H9 (cell line): ENCODE data around the gene ZBTB8A. TPM values are rescaled to one million over a fixed set of nuclear protein-coding genes. Genes with fewer than 3 reads are reported as not detected.

ENCODE experiments used
- DNase-seq: peaks from one replicate; pipeline ENCODE4 v3.0.0-alpha.2; 2017
- H2AFZ ChIP-seq: one replicate; pipeline ENCODE4 v1.6.1; 2013; ENCODE audit warnings: mild to moderate bottlenecking, low read length, control low read depth, moderate library complexity
- H2AK5ac ChIP-seq: 2 replicates; pipeline ENCODE4 v1.6.1; 2013; ENCODE audit warnings: low read length, control low read depth, mixed read lengths; ENCODE audit not compliant: insufficient read length
- H2BK120ac ChIP-seq: one replicate; pipeline ENCODE4 v1.6.1; 2013; ENCODE audit warnings: low read depth, mild to moderate bottlenecking, low read length, control low read depth, inconsistent platforms; ENCODE audit not compliant: poor library complexity, severe bottlenecking
- H2BK12ac ChIP-seq: 2 replicates; pipeline ENCODE4 v1.6.1; 2013; ENCODE audit warnings: low read length, control low read depth, mixed read lengths, low read depth; ENCODE audit not compliant: insufficient read length
- H2BK15ac ChIP-seq: 2 replicates; pipeline ENCODE4 v1.6.1; 2013; ENCODE audit warnings: low read depth, low read length, control low read depth
- H2BK20ac ChIP-seq: one replicate; pipeline ENCODE4 v1.6.1; 2013; ENCODE audit warnings: low read depth, mild to moderate bottlenecking, low read length, control low read depth, inconsistent platforms; ENCODE audit not compliant: poor library complexity, severe bottlenecking
- H2BK5ac ChIP-seq: 2 replicates; pipeline ENCODE4 v1.6.1; 2013; ENCODE audit warnings: low read length, control low read depth, mixed read lengths; ENCODE audit not compliant: insufficient read length
- H3K14ac ChIP-seq: 2 replicates; pipeline ENCODE4 v1.6.1; 2013; ENCODE audit warnings: low read length, control low read depth; ENCODE audit not compliant: insufficient read depth
- H3K18ac ChIP-seq: 2 replicates; pipeline ENCODE4 v1.6.1; 2013; ENCODE audit warnings: low read depth, mild to moderate bottlenecking, mixed read lengths, low read length, control low read depth; ENCODE audit not compliant: insufficient read length
- H3K23ac ChIP-seq: 2 replicates; pipeline ENCODE4 v1.6.1; 2013; ENCODE audit warnings: low read length, control low read depth, mixed read lengths, low read depth; ENCODE audit not compliant: insufficient read length
- H3K23me2 ChIP-seq: 2 replicates; pipeline ENCODE4 v1.6.1; 2013; ENCODE audit warnings: low read depth, mild to moderate bottlenecking, mixed read lengths, low read length, control low read depth; ENCODE audit not compliant: insufficient read length, poor library complexity, severe bottlenecking
- H3K27ac ChIP-seq: 2 replicates; pipeline ENCODE4 v1.5.1; 2013; ENCODE audit warnings: low read length, control low read depth, mixed read lengths, low read depth; ENCODE audit not compliant: insufficient read length
- H3K27me3 ChIP-seq: 2 replicates; pipeline ENCODE4 v1.6.1; 2013; ENCODE audit warnings: low read length, control low read depth, inconsistent platforms; ENCODE audit not compliant: insufficient read depth
- H3K4ac ChIP-seq: 2 replicates; pipeline ENCODE4 v1.6.1; 2013; ENCODE audit warnings: low read depth, mild to moderate bottlenecking, control low read depth, inconsistent platforms, low read length, moderate library complexity
- H3K4me1 ChIP-seq: 2 replicates; pipeline ENCODE4 v1.6.1; 2013; ENCODE audit warnings: low read length, control low read depth, inconsistent platforms; ENCODE audit not compliant: insufficient read depth
- H3K4me2 ChIP-seq: 2 replicates; pipeline ENCODE4 v1.6.1; 2013; ENCODE audit warnings: low read length, control low read depth, mixed read lengths; ENCODE audit not compliant: insufficient read length, insufficient read depth
- H3K56ac ChIP-seq: 2 replicates; pipeline ENCODE4 v1.6.1; 2013; ENCODE audit warnings: low read depth, mild to moderate bottlenecking, mixed read lengths, low read length, control low read depth; ENCODE audit not compliant: insufficient read length
- H3K79me1 ChIP-seq: 2 replicates; pipeline ENCODE4 v1.6.1; 2013; ENCODE audit warnings: low read depth, mild to moderate bottlenecking, moderate library complexity, low read length, control low read depth, inconsistent platforms; ENCODE audit not compliant: insufficient read depth, poor library complexity, severe bottlenecking
- H3K79me2 ChIP-seq: 2 replicates; pipeline ENCODE4 v1.6.1; 2013; ENCODE audit warnings: low read length, control low read depth, inconsistent platforms; ENCODE audit not compliant: insufficient read depth
- H3K9ac ChIP-seq: 2 replicates; pipeline ENCODE4 v1.6.1; 2013; ENCODE audit warnings: low read length, control low read depth, mixed read lengths; ENCODE audit not compliant: insufficient read length; ENCODE audit errors: extremely low read depth
- H3K9me3 ChIP-seq: one replicate; pipeline ENCODE4 v1.6.1; 2013; ENCODE audit warnings: low read depth, low read length, inconsistent platforms; ENCODE audit not compliant: control insufficient read depth
- H3T11ph ChIP-seq: one replicate; pipeline ENCODE4 v1.6.1; 2013; ENCODE audit warnings: mild to moderate bottlenecking, low read length, control low read depth, inconsistent platforms
- H4K20me1 ChIP-seq: one replicate; pipeline ENCODE4 v1.6.1; 2013; ENCODE audit not compliant: control insufficient read depth, insufficient read length, insufficient read depth
- H4K5ac ChIP-seq: 2 replicates; pipeline ENCODE4 v1.6.1; 2013; ENCODE audit warnings: low read depth, mild to moderate bottlenecking, mixed read lengths, low read length, control low read depth; ENCODE audit not compliant: insufficient read length
- H4K8ac ChIP-seq: replicated peaks from 2 replicates; pipeline ENCODE4 v1.6.1; 2013; ENCODE audit warnings: low read length, control low read depth, mixed read lengths, low read depth; ENCODE audit not compliant: insufficient read length
- H4K91ac ChIP-seq: 2 replicates; pipeline ENCODE4 v1.6.1; 2013; ENCODE audit warnings: low read depth, mild to moderate bottlenecking, moderate library complexity, mixed read lengths, low read length, control low read depth; ENCODE audit not compliant: insufficient read length
- H3K27ac Mint-ChIP-seq, 3 experiments: 2 replicates in 2 of 3; 3 replicates in 1 of 3; pipeline ENCODE4 v1.8.0; 2020 to 2021; ENCODE audit warnings: mixed read lengths in 3 of 3, mild to moderate bottlenecking in 1 of 3, moderate library complexity in 1 of 3
- H3K27me3 Mint-ChIP-seq: 2 replicates; pipeline ENCODE4 v1.8.0; 2021; ENCODE audit warnings: low read depth, mild to moderate bottlenecking, moderate library complexity, mixed read lengths
- H3K36me3 Mint-ChIP-seq, 3 experiments: 2 replicates in 2 of 3; 3 replicates in 1 of 3; pipeline ENCODE4 v1.8.0; 2020 to 2021; ENCODE audit warnings: low read depth in 3 of 3, mixed read lengths in 3 of 3; ENCODE audit not compliant: insufficient read depth in 1 of 3
- H3K4me1 Mint-ChIP-seq, 2 experiments: 2 replicates each; pipeline ENCODE4 v1.8.0; 2020; ENCODE audit warnings: mixed read lengths in 2 of 2
- H3K4me3 Mint-ChIP-seq, 2 experiments: 2 replicates in 1 of 2; 3 replicates in 1 of 2; pipeline ENCODE4 v1.8.0; 2020 to 2021; ENCODE audit warnings: mild to moderate bottlenecking in 2 of 2, mixed read lengths in 2 of 2, moderate library complexity in 1 of 2
- H3K9me3 Mint-ChIP-seq, 2 experiments: 2 replicates in 1 of 2; 3 replicates in 1 of 2; pipeline ENCODE4 v1.8.0; 2020; ENCODE audit warnings: mild to moderate bottlenecking in 2 of 2, mixed read lengths in 2 of 2, moderate library complexity in 1 of 2
- WGBS: extraction: QIAGEN DNeasy Blood & Tissue Kit; methylation state at CpG from one replicate; pipeline ENCODE4 v1.1.7; 2013; ENCODE audit warnings: missing lambda C conversion rate, low lambda C conversion rate, mixed read lengths; ENCODE audit not compliant: insufficient read length; ENCODE audit errors: extremely low coverage; 5-methylcytosine and 5-hydroxymethylcytosine counted together
- total RNA-seq: library from RNA; stranded (reverse); gene quantifications from 2 replicates; pipeline ENCODE4 v1.2.1, GENCODE V29; 2021
- TF ChIP-seq, protein P1 (sequence below): fragments of 200-600 bp; sonication (generic); conservative IDR thresholded peaks from 3 replicates; pipeline ENCODE4 v1.8.0; 2021; ENCODE audit warnings: antibody characterized with exemption, mild to moderate bottlenecking

The ZBTB8A gene
- total RNA-seq, 1 experiment from 2014 or later = 11.3 TPM

- peak within 1 kb of the TSS; percentile 94 for H2BK120ac ChIP-seq
- H4K5ac ChIP-seq = peak within 1 kb of the TSS; percentile 93
- H3K18ac ChIP-seq = peak within 1 kb of the TSS; percentile 99
- TF ChIP-seq, protein P1, sequence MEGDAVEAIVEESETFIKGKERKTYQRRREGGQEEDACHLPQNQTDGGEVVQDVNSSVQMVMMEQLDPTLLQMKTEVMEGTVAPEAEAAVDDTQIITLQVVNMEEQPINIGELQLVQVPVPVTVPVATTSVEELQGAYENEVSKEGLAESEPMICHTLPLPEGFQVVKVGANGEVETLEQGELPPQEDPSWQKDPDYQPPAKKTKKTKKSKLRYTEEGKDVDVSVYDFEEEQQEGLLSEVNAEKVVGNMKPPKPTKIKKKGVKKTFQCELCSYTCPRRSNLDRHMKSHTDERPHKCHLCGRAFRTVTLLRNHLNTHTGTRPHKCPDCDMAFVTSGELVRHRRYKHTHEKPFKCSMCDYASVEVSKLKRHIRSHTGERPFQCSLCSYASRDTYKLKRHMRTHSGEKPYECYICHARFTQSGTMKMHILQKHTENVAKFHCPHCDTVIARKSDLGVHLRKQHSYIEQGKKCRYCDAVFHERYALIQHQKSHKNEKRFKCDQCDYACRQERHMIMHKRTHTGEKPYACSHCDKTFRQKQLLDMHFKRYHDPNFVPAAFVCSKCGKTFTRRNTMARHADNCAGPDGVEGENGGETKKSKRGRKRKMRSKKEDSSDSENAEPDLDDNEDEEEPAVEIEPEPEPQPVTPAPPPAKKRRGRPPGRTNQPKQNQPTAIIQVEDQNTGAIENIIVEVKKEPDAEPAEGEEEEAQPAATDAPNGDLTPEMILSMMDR = no peak
- H3K56ac ChIP-seq = peak within 1 kb of the TSS; percentile 76
- no peaks in the 10 kb centered on the region for H3K9me3 ChIP-seq
- H2BK15ac ChIP-seq = no peak within 1 kb of the TSS
- H3K4me2 ChIP-seq = peak within 1 kb of the TSS; percentile 66
- H3K9ac ChIP-seq = peak within 1 kb of the TSS; percentile 99
- H3K36me3 Mint-ChIP-seq = peaks cover 46 to 57% (median 53%) of the 10 kb centered on the region in 3 experiments
- peak within 1 kb of the TSS; percentile 99 for H3K4ac ChIP-seq
- H2AFZ ChIP-seq = no peak within 1 kb of the TSS
- DNase-seq = peak; percentile 89
- no peaks in the 10 kb centered on the region for H3K27me3 ChIP-seq
- peak within 1 kb of the TSS; percentile 50 for H2BK20ac ChIP-seq
- H3K9me3 Mint-ChIP-seq = peaks cover 0 to 5% of the 10 kb centered on the region in 2 experiments; a peak in 4 of 5 replicates
- H3K23me2 ChIP-seq = peaks cover 7% of the 10 kb centered on the region
- peaks cover 29% of the 10 kb centered on the region; the same call in 1 of the 2 replicates for H3K79me2 ChIP-seq
- H3K14ac ChIP-seq = peak within 1 kb of the TSS; percentile 100
- H4K8ac ChIP-seq = peak within 1 kb of the TSS; percentile 46
- H3K79me1 ChIP-seq = no peaks in the 10 kb centered on the region
- H3K27me3 Mint-ChIP-seq = no peaks in the 10 kb centered on the region
- no CpG with 5 or more reads among the region's 21 CpGs for WGBS
- no peaks in the 10 kb centered on the region for H4K20me1 ChIP-seq
- H3K4me3 Mint-ChIP-seq = peak within 1 kb of the TSS; percentile 95 to 96
- H3K27ac Mint-ChIP-seq = peak within 1 kb of the TSS; percentile 99 to 100 (median 100)
- H2AK5ac ChIP-seq = no peak within 1 kb of the TSS
- peak within 1 kb of the TSS; percentile 99 for H4K91ac ChIP-seq
- H2BK12ac ChIP-seq = peak within 1 kb of the TSS; percentile 80
- H3K23ac ChIP-seq = no peak within 1 kb of the TSS
- H2BK5ac ChIP-seq = peak within 1 kb of the TSS; percentile 83
- peaks cover 15 to 32% of the 10 kb centered on the region in 2 experiments for H3K4me1 Mint-ChIP-seq
- H3K27ac ChIP-seq = peak within 1 kb of the TSS; percentile 97
- no peaks in the 10 kb centered on the region for H3K4me1 ChIP-seq
- peak within 1 kb of the TSS; percentile 88 for H3T11ph ChIP-seq
These were observed 111.1 kb downstream of the ZBTB8A start, which contains the start of gene ZBTB8OS for GRCh38 chr1:32650248-32650751. TSS of gene ZBTB8OS (minus strand) at chr1:32650550. CDS start at chr1:32650529, 21 bp downstream.
